Measurements from ENCODE around the gene MID1IP1.

MID1IP1 gene

DNA sequence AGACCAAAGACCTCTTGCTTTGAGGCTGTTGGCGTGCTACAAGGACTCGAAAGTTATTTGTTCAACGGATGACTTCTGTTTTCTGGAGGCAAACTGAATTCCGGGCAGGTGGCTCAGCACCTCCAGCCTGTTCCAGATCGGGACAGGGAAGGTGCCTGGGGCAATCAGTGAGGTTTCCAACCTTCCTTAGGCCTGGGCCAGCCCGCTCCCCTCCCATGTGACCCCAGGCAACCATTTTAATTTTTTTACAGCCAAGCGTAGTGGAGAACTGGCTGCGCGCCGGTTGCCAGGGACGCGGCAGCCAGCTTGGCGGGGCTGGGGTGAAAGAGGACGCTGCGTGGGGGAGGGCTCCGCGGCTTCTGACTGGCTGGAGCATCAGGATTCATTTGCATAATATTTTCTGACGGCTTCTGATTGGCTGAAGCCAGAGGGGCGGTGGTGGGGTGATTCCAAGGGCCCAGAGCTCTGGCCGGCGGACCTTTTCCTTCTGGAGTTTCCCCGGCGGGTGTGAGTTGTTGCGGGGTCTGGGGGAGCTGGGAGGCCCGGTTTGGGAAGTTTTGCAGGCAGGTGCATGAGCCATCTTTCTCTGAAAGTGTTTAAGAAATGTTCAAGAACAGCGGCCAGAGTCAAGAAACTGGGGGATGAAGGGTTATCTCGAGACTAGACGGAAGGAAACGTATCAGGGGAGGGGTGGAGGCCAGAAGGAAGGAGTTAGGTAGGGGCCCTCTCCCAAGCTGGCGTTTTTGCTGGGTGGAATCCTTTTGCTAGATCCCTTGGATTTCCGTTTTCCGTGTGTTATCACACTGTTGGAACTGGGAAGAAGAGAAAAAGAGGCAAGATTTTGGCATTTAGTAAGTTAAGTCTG is at the start of gene MID1IP1:
Gene MID1IP1, plus strand, starts transcription at position 479 of the 865 bp plus-strand sequence. CDS start 3,488 bp downstream, outside the sequence.
- DNase-seq (ENCODE audit: low read depth) = peak; percentile 90

DNA sequence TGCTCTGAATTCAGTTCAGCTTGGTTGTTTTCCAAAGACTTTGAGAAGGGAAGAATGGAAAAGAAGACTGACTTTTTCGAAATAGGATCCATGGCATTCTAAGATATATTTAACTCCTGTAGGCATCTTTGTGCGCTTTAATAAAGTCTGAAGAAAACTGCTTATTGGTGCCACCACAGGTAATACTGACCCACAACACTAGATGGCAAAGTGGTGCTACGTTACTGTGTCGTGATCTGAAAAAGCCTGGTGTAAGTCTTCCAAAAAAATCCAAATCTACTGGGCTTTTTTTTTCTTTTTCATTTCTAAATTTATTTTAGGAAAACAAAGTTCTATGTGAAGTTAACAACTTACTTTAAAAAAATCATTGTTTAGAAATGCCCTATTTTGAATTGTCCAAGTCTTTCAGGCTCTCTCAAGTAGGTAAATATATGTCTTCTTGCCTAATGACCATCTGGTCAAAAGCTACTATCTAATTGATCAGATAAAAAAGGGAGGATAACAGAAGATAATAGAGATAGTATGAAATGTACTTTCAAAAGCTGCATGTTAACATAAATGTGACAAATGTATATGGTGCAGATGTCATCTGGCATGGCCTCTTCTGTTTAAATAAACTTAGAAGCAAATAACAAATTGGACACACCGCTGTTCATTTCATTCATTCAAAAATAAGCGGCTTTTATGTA is 47.0 kb upstream of the MID1IP1 start:
- DNase-seq (ENCODE audit: low read depth) = peak; percentile 41

DNA sequence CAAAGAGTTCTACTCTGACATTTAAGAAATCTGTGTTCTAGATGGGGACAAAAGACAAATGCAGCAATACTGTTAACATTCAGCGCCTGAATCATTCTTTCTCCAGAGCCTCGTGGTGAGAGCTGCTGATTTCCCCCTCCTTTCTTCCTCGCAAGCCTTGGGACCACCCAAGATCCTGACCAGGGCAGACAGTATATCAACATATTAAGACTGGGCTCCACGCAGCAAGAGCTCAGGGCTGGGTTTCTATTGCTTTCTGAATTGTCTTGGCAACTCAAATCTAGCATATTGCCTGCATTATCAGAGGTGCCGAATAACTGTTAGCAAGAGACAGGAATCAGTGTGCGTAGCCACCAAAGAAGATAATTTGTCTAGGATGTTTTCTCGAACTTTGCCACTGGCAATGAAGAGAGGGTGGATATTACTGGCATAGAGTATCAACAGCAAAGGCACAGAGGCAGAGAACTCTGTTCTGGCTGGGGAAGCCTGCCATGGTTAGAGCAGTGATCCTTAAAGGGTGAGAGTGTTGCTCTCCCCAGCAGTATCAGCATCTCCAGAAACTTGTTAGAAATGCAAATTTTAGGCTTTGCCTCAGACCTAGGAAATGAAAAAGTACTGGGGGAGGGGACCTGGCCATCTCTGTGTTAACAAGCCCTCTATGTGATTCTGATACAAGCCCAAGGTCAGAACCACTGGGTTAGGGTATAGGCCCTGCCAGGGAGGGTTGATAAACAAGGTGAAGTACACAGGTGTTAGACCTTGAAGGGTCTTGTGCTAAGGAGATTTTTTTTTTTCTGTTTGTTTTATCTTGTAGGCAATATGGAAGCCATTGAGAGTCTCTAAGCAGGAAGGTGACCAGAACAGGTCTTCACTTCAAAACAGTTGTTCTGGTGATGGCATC is 46.2 kb upstream of the MID1IP1 start:
- no peak for DNase-seq (ENCODE audit: low read depth)

GRCh38 chrX:38760883-38761282 is 40.4 kb upstream of the MID1IP1 start:
- DNase-seq (ENCODE audit: low read depth) = no peak

DNA sequence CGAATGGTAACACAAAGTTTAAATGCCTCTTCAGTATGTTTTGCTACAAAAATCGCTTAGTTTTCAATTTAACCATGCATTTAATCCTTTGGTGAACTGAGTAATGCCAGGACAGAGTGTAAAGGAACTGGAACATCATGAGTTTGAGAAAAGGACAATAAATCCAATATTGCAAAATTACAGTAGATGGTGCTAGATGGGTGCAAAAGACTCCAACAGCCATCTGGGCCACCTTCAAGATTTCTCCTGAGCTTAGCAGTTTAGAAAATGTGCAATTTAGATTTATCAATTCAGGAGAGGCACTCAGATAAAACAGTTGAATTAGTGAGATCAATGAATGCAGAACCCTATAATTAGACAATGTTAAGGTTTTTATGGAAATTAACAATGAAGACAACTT is 33.2 kb upstream of the MID1IP1 start:
- peak; percentile 35 for DNase-seq (ENCODE audit: low read depth)

GRCh38 chrX:38770152-38770551 is 31.1 kb upstream of the MID1IP1 start:
- no peak for DNase-seq (ENCODE audit: low read depth)

- DNase-seq (ENCODE audit: low read depth) = no peak
Observed at GRCh38 chrX:38774249-38774648, 27.0 kb upstream of the MID1IP1 start.

GRCh38 chrX:38796946-38797345 is 4.3 kb upstream of the MID1IP1 start:
- no peak for DNase-seq (ENCODE audit: low read depth)

- peak; percentile 66 for DNase-seq (ENCODE audit: low read depth)
Observed at GRCh38 chrX:38798956-38799355, 2.3 kb upstream of the MID1IP1 start.

GRCh38 chrX:38799995-38800580 is 1.2 kb upstream of the MID1IP1 start:
- no peak for DNase-seq (ENCODE audit: low read depth)

GRCh38 chrX:38803243-38803587 is 2.0 kb downstream of the MID1IP1 start:
- no peak for DNase-seq (ENCODE audit: low read depth)

DNA sequence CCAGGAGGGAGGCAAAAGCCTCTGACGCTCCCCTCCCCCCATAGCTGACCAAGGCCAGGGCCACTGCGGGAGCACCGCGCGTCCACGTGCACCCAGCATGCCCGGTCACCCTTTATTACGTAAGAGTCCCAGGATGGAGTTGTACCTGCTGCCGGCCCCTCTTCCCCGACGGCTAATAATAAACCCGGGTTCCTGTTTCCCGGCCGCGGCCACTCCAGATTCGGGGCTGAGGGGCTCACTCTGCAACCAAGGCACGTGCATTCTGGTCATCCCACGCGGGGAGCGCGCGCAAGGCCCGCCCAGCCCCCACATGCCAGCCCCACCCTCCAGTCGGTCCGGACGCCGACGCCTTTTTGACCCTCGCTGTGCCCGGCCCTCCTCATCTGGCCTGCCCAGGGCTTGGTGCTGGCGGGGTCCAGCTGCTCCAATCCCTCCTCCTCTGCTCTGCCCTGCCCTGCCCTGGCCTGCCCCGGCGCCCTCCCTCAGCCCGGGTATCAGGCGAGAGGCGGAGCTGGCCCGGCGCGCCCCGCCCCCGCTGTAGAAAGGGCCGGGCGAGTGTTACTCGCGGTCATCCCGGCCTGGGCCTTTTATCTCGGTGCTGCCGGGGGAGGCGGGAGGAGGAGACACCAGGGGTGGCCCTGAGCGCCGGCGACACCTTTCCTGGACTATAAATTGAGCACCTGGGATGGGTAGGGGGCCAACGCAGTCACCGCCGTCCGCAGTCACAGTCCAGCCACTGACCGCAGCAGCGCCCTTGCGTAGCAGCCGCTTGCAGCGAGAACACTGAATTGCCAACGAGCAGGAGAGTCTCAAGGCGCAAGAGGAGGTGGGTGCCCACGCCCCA is 2.6 kb downstream of the MID1IP1 start:
- peak; percentile 78 for DNase-seq (ENCODE audit: low read depth)

GRCh38 chrX:38804432-38804681 is 3.1 kb downstream of the MID1IP1 start:
- DNase-seq (ENCODE audit: low read depth) = no peak

DNA sequence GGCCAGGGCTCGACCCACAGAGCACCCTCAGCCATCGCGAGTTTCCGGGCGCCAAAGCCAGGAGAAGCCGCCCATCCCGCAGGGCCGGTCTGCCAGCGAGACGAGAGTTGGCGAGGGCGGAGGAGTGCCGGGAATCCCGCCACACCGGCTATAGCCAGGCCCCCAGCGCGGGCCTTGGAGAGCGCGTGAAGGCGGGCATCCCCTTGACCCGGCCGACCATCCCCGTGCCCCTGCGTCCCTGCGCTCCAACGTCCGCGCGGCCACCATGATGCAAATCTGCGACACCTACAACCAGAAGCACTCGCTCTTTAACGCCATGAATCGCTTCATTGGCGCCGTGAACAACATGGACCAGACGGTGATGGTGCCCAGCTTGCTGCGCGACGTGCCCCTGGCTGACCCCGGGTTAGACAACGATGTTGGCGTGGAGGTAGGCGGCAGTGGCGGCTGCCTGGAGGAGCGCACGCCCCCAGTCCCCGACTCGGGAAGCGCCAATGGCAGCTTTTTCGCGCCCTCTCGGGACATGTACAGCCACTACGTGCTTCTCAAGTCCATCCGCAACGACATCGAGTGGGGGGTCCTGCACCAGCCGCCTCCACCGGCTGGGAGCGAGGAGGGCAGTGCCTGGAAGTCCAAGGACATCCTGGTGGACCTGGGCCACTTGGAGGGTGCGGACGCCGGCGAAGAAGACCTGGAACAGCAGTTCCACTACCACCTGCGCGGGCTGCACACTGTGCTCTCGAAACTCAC is 3.6 kb downstream of the MID1IP1 start:
- DNase-seq (ENCODE audit: low read depth) = peak; percentile 51

DNA sequence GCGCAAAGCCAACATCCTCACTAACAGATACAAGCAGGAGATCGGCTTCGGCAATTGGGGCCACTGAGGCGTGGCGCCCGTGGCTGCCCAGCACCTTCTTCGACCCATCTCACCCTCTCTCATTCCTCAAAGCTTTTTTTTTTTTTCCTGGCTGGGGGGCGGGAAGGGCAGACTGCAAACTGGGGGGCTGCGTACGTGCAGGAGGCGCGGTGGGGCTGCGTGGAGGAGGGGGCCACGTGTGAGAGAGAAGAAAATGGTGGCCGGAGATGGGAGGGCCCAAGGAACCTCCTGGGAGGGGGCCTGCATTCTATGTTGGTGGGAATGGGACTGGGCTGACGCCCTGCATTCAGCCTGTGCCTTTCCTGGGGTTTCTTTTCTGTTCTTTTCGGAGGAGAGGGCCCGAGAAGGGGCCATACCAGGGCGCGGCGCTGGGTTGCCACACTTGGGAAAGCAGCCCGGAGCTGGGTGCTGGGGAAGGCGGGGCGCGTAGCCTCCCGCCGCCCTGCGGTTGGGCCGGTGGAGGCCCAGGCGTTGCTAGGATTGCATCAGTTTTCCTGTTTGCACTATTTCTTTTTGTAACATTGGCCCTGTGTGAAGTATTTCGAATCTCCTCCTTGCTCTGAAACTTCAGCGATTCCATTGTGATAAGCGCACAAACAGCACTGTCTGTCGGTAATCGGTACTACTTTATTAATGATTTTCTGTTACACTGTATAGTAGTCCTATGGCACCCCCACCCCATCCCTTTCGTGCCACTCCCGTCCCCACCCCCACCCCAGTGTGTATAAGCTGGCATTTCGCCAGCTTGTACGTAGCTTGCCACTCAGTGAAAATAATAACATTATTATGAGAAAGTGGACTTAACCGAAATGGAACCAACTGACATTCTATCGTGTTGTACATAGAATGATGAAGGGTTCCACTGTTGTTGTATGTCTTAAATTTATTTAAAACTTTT is 4.5 kb downstream of the MID1IP1 start:
- DNase-seq (ENCODE audit: low read depth) = peak; percentile 71

DNA sequence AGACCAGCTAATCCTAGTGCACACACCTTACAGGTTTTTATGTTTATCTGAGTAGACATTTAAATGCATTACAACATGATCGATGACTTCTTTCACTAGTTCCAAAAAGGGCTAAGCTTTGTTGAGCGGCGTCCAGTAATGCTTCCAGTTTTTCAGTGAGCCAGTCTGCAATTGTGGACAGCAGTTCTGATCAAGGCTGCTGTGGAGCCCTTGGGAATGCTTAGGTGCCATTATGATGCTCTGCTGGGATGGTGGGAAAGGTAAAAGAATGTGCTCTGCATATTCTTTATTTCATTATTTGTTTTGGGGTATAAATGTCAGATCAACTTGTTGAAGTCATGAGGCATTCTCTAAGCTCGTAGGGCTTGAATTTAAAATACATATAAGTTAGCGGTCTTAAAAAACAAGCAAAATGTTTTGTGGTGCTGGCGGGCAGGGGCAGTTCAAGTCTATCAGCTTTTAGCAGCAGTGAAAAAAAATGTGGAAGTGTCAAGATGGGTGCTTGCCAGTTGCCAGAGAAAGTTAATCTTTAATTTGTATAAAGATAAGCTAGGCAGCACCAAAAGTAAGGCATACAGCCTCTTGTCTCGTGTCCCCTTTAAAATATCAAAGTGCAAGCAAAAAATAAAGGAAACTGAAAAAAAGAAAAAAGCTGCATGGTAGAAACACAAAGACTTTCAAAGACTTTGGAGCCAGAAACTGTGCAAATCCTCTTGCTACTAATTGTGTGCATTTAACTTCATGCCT is 5.8 kb downstream of the MID1IP1 start:
- DNase-seq (ENCODE audit: low read depth) = no peak

- no peak for DNase-seq (ENCODE audit: low read depth)
Observed at GRCh38 chrX:38807873-38808272, 6.6 kb downstream of the MID1IP1 start.

DNA sequence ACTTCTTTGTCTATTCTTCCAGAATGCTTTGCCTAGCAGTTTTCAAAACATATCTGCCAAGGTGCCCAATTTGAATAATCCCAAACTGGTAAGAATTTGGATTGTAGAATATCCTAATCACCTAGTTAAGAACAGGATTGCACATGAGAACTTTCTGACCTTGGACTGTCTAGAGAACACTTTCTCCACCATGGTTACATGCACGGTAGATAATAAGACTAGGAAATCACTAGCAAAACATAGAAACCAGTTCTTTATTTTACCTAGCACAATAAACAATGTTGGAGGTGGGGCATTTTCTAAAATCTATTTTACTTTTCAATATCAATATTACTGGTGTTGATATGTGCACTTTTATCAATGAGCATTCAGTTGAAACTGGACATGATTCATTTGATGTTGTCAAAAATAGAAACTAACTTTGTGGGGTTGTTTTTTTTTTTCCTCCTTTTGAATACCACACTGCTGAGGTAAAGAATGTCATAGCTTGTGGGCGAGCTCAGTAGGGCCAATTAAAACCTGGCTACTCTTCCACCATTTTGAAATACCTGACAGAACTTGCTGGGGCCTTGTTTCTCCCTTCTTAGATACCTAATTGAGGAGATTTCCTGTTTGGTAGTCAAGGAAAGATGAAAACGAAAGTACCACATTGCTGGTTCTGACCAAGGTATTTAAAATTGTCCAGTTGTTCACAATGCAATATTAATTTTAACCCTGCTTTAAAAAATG is 10.4 kb downstream of the MID1IP1 start:
- DNase-seq (ENCODE audit: low read depth) = no peak
